Measurements from ENCODE around the gene ASCC2. TPM values are rescaled to one million over a fixed set of nuclear protein-coding genes. Genes with fewer than 3 reads are reported as not detected.
"Not testable (repeated sequence)": the region's sequence is repeated elsewhere in the genome, so short reads cannot be mapped to it uniquely, and the experiment has no call there.

Gene ASCC2
- total RNA-seq, 4 donors from 2014 or later, result 20.5 to 32.6 (median 25.1) TPM

DNA sequence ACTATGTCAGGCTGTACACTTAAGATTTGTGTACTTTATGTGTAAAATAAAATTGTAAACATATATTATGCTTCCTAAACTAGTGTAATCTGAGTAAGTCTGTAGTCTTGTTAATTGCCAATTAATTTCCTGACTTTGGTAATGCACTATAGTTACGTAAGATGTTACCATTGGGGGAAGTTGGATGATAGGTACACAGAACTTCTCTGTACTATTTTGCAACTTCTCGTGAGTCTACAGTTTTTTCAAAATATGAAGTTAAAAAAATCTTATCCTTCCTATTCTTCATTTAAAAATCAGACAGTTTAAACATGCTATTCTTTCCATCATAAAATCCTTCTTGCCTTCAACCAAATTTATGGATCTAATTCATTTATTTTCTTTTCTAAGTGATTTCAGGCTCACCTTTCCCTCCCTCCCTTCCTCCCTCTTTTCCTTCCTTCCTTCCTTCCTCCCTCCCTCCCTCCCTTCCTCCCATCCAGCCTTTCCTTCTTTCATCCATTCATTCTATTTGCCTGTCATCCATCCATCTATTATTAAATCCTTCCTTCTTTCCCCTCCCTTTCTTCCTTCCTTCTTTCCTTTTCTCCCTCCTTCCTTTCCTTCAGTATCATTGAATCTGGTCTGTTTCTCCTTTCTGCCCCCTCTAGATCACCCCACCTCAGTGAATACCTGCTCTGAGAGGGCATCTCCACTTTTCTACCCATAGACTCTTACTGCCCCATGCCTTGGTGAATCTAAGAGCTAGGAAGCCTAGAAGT lies 22.1 kb upstream of the ASCC2 start:
- H3K36me3 ChIP-seq, result no peaks in the 10 kb centered on the region
- intact Hi-C loops (cut with DNase I), result no loop called here
- 66% methylated on average over 2 of the region's 2 CpGs for WGBS
- TF ChIP-seq EP300 (IDR thresholded peaks at IDR 0.05) (no peak), POLR2A (IDR thresholded peaks at IDR 0.05; ENCODE audit: low read depth) (no peak), POLR2AphosphoS5 (IDR thresholded peaks at IDR 0.05) (no peak)
- TF ChIP-seq, protein P1, sequence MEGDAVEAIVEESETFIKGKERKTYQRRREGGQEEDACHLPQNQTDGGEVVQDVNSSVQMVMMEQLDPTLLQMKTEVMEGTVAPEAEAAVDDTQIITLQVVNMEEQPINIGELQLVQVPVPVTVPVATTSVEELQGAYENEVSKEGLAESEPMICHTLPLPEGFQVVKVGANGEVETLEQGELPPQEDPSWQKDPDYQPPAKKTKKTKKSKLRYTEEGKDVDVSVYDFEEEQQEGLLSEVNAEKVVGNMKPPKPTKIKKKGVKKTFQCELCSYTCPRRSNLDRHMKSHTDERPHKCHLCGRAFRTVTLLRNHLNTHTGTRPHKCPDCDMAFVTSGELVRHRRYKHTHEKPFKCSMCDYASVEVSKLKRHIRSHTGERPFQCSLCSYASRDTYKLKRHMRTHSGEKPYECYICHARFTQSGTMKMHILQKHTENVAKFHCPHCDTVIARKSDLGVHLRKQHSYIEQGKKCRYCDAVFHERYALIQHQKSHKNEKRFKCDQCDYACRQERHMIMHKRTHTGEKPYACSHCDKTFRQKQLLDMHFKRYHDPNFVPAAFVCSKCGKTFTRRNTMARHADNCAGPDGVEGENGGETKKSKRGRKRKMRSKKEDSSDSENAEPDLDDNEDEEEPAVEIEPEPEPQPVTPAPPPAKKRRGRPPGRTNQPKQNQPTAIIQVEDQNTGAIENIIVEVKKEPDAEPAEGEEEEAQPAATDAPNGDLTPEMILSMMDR (IDR thresholded peaks at IDR 0.05), result no peak
- no peak overlapping the region for H3K4me3 ChIP-seq
- no peak overlapping the region for H3K27ac ChIP-seq (replicated peaks in 1 of 4)
- H3K27me3 ChIP-seq, result no peaks in the 10 kb centered on the region
- H3K9me3 ChIP-seq, result no peaks in the 10 kb centered on the region
- DNase-seq (ENCODE audit: extremely low spot score), result no peak
- H3K4me1 ChIP-seq, result peaks cover 0 to 5% (median 0%) of the 10 kb centered on the region in 4 donors

DNA sequence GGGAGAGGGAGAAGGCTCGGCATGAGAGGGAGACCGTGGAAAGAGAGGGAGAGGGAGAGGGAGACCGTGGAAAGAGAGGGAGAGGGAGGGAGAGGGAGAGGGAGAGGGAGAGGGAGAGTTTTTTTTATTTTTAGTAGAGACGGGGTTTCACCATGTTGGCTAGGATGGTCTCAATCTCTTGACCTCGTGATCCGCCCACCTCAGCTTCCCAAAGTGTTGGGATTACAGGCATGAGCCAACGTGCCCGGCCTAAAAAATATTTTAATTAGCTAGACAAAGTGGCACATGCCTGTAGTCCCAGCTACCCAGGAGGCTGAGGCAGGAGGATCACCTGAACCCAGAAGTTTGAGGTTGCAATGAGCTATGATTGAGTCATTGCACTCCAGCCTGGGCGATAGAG lies 21.0 kb upstream of the ASCC2 start:
- intact Hi-C loops (cut with DNase I); H3K9me3 ChIP-seq; H3K27ac ChIP-seq (replicated peaks in 1 of 4); H3K36me3 ChIP-seq; H3K4me1 ChIP-seq; H3K27me3 ChIP-seq; H3K4me3 ChIP-seq; DNase-seq (ENCODE audit: extremely low spot score): not testable (repeated sequence)
- WGBS, result 84% methylated on average over 9 of the region's 9 CpGs

DNA sequence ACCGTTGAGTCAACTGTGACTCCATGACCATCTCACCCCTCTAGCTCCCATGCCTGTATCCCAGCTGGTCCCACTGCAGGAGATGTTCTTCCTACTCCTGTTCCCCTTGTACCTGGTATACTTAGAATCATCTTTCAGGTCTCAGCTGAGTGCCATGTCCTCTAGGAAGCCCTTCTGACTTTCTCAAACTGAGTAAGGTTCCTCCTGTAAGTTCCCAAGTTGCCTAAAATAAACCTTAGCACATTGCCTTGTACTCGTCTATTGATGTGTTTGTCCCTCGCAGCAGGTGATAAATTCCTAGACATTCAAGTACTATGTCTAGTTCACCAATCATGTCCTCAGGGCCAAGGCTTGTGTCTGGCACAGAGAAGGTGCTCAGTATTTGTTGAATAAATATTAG lies 18.4 kb upstream of the ASCC2 start:
- Histone ChIP-seq H3K27ac (replicated peaks in 1 of 4) (no peak overlapping the region), H3K4me3 (no peak overlapping the region), H3K4me1 (no peaks in the 10 kb centered on the region), H3K27me3 (no peaks in the 10 kb centered on the region), H3K36me3 (no peaks in the 10 kb centered on the region), H3K9me3 (no peaks in the 10 kb centered on the region)
- 75% methylated on average over 3 of the region's 3 CpGs for WGBS
- TF ChIP-seq, protein P1 (IDR thresholded peaks at IDR 0.05), result no peak
- TF ChIP-seq EP300 (IDR thresholded peaks at IDR 0.05), result no peak
- TF ChIP-seq POLR2AphosphoS5 (IDR thresholded peaks at IDR 0.05), result no peak
- TF ChIP-seq POLR2A (IDR thresholded peaks at IDR 0.05; ENCODE audit: low read depth), result no peak
- DNase-seq (ENCODE audit: extremely low spot score), result no peak
- intact Hi-C loops (cut with DNase I), result no loop called here

DNA sequence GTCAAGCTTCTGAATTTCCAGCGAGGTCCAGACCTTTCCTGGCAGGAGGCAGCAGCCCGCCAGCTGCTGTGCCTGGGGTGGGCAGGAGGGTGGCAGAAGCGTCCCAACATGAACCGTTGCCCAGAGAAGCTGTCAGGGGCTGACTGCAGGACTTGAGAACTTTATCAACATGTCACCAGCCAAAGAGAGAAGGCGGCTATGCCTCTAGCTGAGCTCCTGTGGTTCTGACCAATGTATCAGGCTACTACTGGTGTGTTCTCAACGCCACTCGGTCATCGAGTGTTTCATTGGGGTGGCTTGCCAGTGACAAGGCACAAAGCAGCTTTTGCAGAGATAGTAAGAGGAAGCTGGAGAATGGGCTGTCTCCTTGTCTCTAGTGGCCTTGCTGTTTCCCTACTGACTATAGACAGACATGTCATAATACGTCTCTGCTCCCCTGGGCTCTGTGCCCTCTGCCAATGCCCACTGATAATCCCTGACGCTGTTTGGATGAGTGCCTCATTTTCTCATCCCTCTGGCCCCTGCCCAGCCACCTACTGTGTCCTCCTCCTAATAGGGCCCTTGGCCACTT lies 17.6 kb upstream of the ASCC2 start:
- Histone ChIP-seq H3K4me3 (no peak overlapping the region), H3K27me3 (no peaks in the 10 kb centered on the region), H3K9me3 (no peaks in the 10 kb centered on the region), H3K36me3 (no peaks in the 10 kb centered on the region), H3K4me1 (no peaks in the 10 kb centered on the region), H3K27ac (replicated peaks in 1 of 4) (no peak overlapping the region)
- TF ChIP-seq, protein P1 (IDR thresholded peaks at IDR 0.05), result no peak
- TF ChIP-seq POLR2A (IDR thresholded peaks at IDR 0.05; ENCODE audit: low read depth), result no peak
- DNase-seq (ENCODE audit: extremely low spot score), result no peak
- intact Hi-C loops (cut with DNase I), result no loop called here
- 65% methylated on average over 9 of the region's 10 CpGs for WGBS

DNA sequence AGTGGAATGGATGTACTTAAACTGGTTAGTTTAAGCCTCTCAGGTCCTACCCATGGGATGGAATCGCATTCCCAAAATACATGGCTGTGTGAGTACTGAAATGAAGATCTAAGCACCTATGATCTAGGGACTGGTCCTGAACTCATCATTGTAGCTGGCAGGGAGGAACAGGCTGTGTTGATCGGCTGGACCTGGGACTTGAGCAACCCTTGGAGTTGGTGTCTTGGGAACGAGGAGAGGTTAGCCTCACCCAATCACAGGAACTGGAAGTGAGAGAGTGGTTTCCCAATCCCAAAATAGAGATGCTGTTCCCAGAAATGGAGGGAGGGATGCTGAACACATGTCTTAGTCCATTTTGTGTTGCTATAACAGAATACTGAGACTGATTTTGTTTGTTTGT lies 16.4 kb upstream of the ASCC2 start:
- Histone ChIP-seq H3K4me1 (no peaks in the 10 kb centered on the region), H3K27me3 (no peaks in the 10 kb centered on the region), H3K9me3 (no peaks in the 10 kb centered on the region), H3K4me3 (no peak overlapping the region), H3K36me3 (no peaks in the 10 kb centered on the region), H3K27ac (replicated peaks in 1 of 4) (no peak overlapping the region)
- TF ChIP-seq, protein P1 (IDR thresholded peaks at IDR 0.05), result no peak
- no peak for TF ChIP-seq POLR2A (IDR thresholded peaks at IDR 0.05; ENCODE audit: low read depth)
- TF ChIP-seq EP300 (IDR thresholded peaks at IDR 0.05), result no peak
- no peak for TF ChIP-seq POLR2AphosphoS5 (IDR thresholded peaks at IDR 0.05)
- DNase-seq (ENCODE audit: extremely low spot score), result no peak
- WGBS, result 87% methylated on average over 3 of the region's 3 CpGs
- intact Hi-C loops (cut with DNase I), result no loop called here

All from esophagus muscularis mucosa (tissue), 4 donors.